ENCODE results near the gene PCSK6. TPM values are rescaled to one million over a fixed set of nuclear protein-coding genes. Genes with fewer than 3 reads are reported as not detected.
"Not testable (repeated sequence)": the region's sequence is repeated elsewhere in the genome, so short reads cannot be mapped to it uniquely, and the experiment has no call there.

Gene PCSK6
- total RNA-seq, 1 donor from 2014 or later, result 16.9 TPM

GRCh38 chr15:101361418-101361817, 128.1 kb downstream of the PCSK6 start:
- no peak for DNase-seq (ENCODE audit: low spot score)

- no peak for DNase-seq (ENCODE audit: low spot score)
Measured at GRCh38 chr15:101359365-101359947, 130.1 kb downstream of the PCSK6 start.

GRCh38 chr15:101358895-101359294, 130.6 kb downstream of the PCSK6 start:
- no peak for DNase-seq (ENCODE audit: low spot score)

GRCh38 chr15:101357885-101358284, 131.6 kb downstream of the PCSK6 start:
- no peak for DNase-seq (ENCODE audit: low spot score)

GRCh38 chr15:101357333-101357732, 132.2 kb downstream of the PCSK6 start:
- DNase-seq (ENCODE audit: low spot score), result no peak

- DNase-seq (ENCODE audit: low spot score), result not testable (repeated sequence)
Measured at GRCh38 chr15:101356512-101357172, 132.9 kb downstream of the PCSK6 start.

- DNase-seq (ENCODE audit: low spot score), result no peak
Measured at GRCh38 chr15:101355678-101356464, 133.6 kb downstream of the PCSK6 start.

- no peak for DNase-seq (ENCODE audit: low spot score)
Measured at GRCh38 chr15:101354891-101355623, 134.4 kb downstream of the PCSK6 start.

GRCh38 chr15:101353240-101353639, 136.3 kb downstream of the PCSK6 start:
- DNase-seq (ENCODE audit: low spot score), result no peak

- DNase-seq (ENCODE audit: low spot score), result no peak
Measured at GRCh38 chr15:101351736-101352135, 137.8 kb downstream of the PCSK6 start.

GRCh38 chr15:101349047-101349951, 140.2 kb downstream of the PCSK6 start:
- DNase-seq (ENCODE audit: low spot score), result no peak

- DNase-seq (ENCODE audit: low spot score), result no peak
Measured at GRCh38 chr15:101348643-101349042, 140.9 kb downstream of the PCSK6 start.

GRCh38 chr15:101348015-101348414, 141.5 kb downstream of the PCSK6 start:
- no peak for DNase-seq (ENCODE audit: low spot score)

- DNase-seq (ENCODE audit: low spot score), result no peak
Measured at GRCh38 chr15:101347454-101347853, 142.1 kb downstream of the PCSK6 start.

GRCh38 chr15:101346928-101347327, 142.6 kb downstream of the PCSK6 start:
- no peak for DNase-seq (ENCODE audit: low spot score)

GRCh38 chr15:101342056-101342455, 147.5 kb downstream of the PCSK6 start:
- DNase-seq (ENCODE audit: low spot score), result no peak

- DNase-seq (ENCODE audit: low spot score), result no peak
Measured at GRCh38 chr15:101338502-101339057, 150.9 kb downstream of the PCSK6 start.

- no peak for DNase-seq (ENCODE audit: low spot score)
Measured at GRCh38 chr15:101337976-101338375, 151.5 kb downstream of the PCSK6 start.

- not testable (repeated sequence) for DNase-seq (ENCODE audit: low spot score)
Measured at GRCh38 chr15:101333907-101334789, 155.4 kb downstream of the PCSK6 start.

Data from mesenteric fat pad (tissue), 1 donor.